ENCODE data around the gene ARMH4.
A peak's percentile ranks its signal among the peaks of the same experiment; 100 is the strongest.

The ARMH4 gene

DNA sequence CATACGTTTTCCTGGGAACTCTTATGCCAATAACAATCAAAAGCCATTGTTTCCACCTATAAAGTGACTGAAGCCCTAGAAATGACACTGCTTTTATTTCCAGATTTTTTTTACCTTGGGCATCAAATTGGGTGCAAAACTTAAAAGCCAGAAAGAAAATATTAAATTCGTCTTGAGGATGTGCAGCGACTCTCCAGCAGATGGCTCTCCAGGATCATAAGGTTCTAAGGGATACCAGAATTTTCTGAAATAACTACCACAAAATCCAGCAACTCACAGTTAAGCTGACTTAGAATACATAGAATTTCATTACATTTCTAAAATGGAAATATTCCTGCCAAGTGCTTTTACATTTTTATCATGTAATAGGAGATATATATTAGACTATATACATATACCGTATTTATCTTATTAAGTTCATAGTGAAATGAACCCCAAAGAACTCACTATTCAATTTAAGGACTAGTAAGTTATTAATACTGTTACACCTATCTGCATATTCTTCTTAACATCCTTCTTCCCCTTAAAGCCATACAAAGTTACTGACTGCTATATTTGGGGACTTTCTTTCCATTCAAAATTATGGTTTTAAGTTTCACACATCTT, 44.0 kb downstream of the ARMH4 start:
- H3K9me2 ChIP-seq (replicated peaks; ENCODE audit: insufficient read depth, low read length) = no peaks in the 10 kb centered on the region
- H3K9ac ChIP-seq (ENCODE audit: low read length) = no peak overlapping the region
- H3K4me3 ChIP-seq (ENCODE audit: low read length) = no peak overlapping the region
- TF ChIP-seq, protein P1, sequence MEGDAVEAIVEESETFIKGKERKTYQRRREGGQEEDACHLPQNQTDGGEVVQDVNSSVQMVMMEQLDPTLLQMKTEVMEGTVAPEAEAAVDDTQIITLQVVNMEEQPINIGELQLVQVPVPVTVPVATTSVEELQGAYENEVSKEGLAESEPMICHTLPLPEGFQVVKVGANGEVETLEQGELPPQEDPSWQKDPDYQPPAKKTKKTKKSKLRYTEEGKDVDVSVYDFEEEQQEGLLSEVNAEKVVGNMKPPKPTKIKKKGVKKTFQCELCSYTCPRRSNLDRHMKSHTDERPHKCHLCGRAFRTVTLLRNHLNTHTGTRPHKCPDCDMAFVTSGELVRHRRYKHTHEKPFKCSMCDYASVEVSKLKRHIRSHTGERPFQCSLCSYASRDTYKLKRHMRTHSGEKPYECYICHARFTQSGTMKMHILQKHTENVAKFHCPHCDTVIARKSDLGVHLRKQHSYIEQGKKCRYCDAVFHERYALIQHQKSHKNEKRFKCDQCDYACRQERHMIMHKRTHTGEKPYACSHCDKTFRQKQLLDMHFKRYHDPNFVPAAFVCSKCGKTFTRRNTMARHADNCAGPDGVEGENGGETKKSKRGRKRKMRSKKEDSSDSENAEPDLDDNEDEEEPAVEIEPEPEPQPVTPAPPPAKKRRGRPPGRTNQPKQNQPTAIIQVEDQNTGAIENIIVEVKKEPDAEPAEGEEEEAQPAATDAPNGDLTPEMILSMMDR (IDR thresholded peaks at IDR 0.05; ENCODE audit: low read length) = peak; percentile 55
- TF ChIP-seq EZH2 (optimal IDR thresholded peaks at IDR 0.05; ENCODE audit: low read depth, low read length) (no peak), EZH2phosphoT487 (IDR thresholded peaks at IDR 0.05; ENCODE audit: low read length) (no peak)
- no peaks in the 10 kb centered on the region for H3K36me3 ChIP-seq (replicated peaks; ENCODE audit: insufficient read depth, low read length)
- no peaks in the 10 kb centered on the region for H3K27me3 ChIP-seq (replicated peaks; ENCODE audit: insufficient read depth, low read length)
- no peaks in the 10 kb centered on the region for H4K20me1 ChIP-seq (ENCODE audit: insufficient read depth, low read length)
- no peak overlapping the region for H2AFZ ChIP-seq (ENCODE audit: low read length)
- H3K9me3 ChIP-seq (replicated peaks; ENCODE audit: insufficient read depth, low read length) = no peaks in the 10 kb centered on the region
- DNase-seq = peak; percentile 34
- H3K4me2 ChIP-seq (ENCODE audit: low read depth, low read length) = no peak overlapping the region
- no peak overlapping the region for H3K27ac ChIP-seq (ENCODE audit: low read length)
- no peaks in the 10 kb centered on the region for H3K79me2 ChIP-seq (ENCODE audit: low read length)
- H3K4me1 ChIP-seq (ENCODE audit: low read length) = no peaks in the 10 kb centered on the region
- H3F3A ChIP-seq (ENCODE audit: insufficient read depth, low read length) = no peaks in the 10 kb centered on the region

DNA sequence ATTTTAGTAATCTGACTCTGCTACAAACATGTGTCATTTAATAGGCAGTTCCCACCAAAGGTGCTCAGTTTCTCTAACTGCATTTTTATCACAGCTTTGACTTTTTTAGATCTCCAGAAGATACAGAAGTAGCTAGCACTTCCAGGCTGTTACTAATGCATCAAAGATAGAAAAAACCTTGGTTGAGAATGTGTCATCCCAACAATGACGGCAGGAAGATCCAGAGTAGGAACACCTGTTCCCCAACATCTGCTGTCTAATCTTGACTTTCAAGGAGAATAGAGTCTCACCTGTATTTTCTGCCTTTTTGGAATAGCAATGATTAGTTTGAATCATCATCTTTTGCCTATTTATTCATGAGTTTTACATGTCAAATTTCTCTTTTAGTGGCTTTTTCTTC, 45.0 kb downstream of the ARMH4 start:
- Histone ChIP-seq H3K4me2 (ENCODE audit: low read depth, low read length) (no peak overlapping the region), H3F3A (ENCODE audit: insufficient read depth, low read length) (no peaks in the 10 kb centered on the region), H3K9me3 (replicated peaks; ENCODE audit: insufficient read depth, low read length) (no peaks in the 10 kb centered on the region), H3K36me3 (replicated peaks; ENCODE audit: insufficient read depth, low read length) (no peaks in the 10 kb centered on the region), H3K9me2 (replicated peaks; ENCODE audit: insufficient read depth, low read length) (no peaks in the 10 kb centered on the region), H3K4me3 (ENCODE audit: low read length) (no peak overlapping the region), H2AFZ (ENCODE audit: low read length) (no peak overlapping the region), H3K27me3 (replicated peaks; ENCODE audit: insufficient read depth, low read length) (no peaks in the 10 kb centered on the region), H3K79me2 (ENCODE audit: low read length) (no peaks in the 10 kb centered on the region), H3K27ac (ENCODE audit: low read length) (no peak overlapping the region), H3K9ac (ENCODE audit: low read length) (no peak overlapping the region), H4K20me1 (ENCODE audit: insufficient read depth, low read length) (no peaks in the 10 kb centered on the region), H3K4me1 (ENCODE audit: low read length) (no peaks in the 10 kb centered on the region)
- no peak for DNase-seq
- TF ChIP-seq, protein P1 (IDR thresholded peaks at IDR 0.05; ENCODE audit: low read length) = no peak
- TF ChIP-seq EZH2 (optimal IDR thresholded peaks at IDR 0.05; ENCODE audit: low read depth, low read length) (no peak), EZH2phosphoT487 (IDR thresholded peaks at IDR 0.05; ENCODE audit: low read length) (no peak)

DNA sequence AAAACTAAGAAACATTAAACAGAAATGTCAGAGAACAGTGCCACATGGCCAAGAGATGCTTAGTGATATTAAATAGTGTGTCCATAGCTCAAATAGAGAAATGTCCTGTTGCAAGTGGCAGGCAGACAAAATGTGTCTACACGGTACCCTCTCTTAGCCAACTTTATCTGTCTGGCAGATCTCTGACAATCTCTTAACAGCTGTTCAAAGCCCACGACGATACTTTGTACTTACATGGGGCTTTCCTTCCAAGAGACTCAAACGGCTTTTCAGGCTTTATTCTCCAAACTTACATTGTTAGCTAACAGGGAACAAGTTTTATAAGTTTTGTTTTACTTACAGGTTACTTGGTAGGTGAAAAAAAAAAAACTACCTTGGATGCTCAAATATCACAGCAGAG, 45.6 kb downstream of the ARMH4 start:
- H3K27ac ChIP-seq (ENCODE audit: low read length) = no peak overlapping the region

More for the DNA sequence above, 45.6 kb downstream of the ARMH4 start:
- Histone ChIP-seq H4K20me1 (ENCODE audit: insufficient read depth, low read length) (no peaks in the 10 kb centered on the region), H3K4me1 (ENCODE audit: low read length) (no peaks in the 10 kb centered on the region), H3K9me2 (replicated peaks; ENCODE audit: insufficient read depth, low read length) (no peaks in the 10 kb centered on the region), H3K9ac (ENCODE audit: low read length) (no peak overlapping the region), H3K27me3 (replicated peaks; ENCODE audit: insufficient read depth, low read length) (no peaks in the 10 kb centered on the region), H3K9me3 (replicated peaks; ENCODE audit: insufficient read depth, low read length) (no peaks in the 10 kb centered on the region), H3K36me3 (replicated peaks; ENCODE audit: insufficient read depth, low read length) (no peaks in the 10 kb centered on the region), H3K4me2 (ENCODE audit: low read depth, low read length) (no peak overlapping the region), H3K79me2 (ENCODE audit: low read length) (no peaks in the 10 kb centered on the region), H2AFZ (ENCODE audit: low read length) (no peak overlapping the region), H3F3A (ENCODE audit: insufficient read depth, low read length) (no peaks in the 10 kb centered on the region), H3K4me3 (ENCODE audit: low read length) (no peak overlapping the region)
- DNase-seq = no peak
- TF ChIP-seq, protein P1 (IDR thresholded peaks at IDR 0.05; ENCODE audit: low read length) = no peak
- TF ChIP-seq EZH2phosphoT487 (IDR thresholded peaks at IDR 0.05; ENCODE audit: low read length) (no peak), EZH2 (optimal IDR thresholded peaks at IDR 0.05; ENCODE audit: low read depth, low read length) (no peak)

All from MM.1S (cell line).